Liver (tissue), 9 donors: ENCODE data around the gene CIZ1. TPM values are rescaled to one million over a fixed set of nuclear protein-coding genes. Genes with fewer than 3 reads are reported as not detected.
"Not testable (repeated sequence)": the region's sequence is repeated elsewhere in the genome, so short reads cannot be mapped to it uniquely, and the experiment has no call there.

Source experiments
- DNase-seq: peaks from one replicate; pipeline ENCODE4 v3.0.0-alpha.2; 2017; ENCODE audit warnings: low spot score
- H3K27ac ChIP-seq, 2 donors: one replicate each; pipeline ENCODE4 v1.7.0; 2013; ENCODE audit warnings: inconsistent platforms in 2 of 2, low read length in 2 of 2, control low read depth in 1 of 2, low read depth in 1 of 2, mild to moderate bottlenecking in 1 of 2
- H3K27me3 ChIP-seq, 4 donors: one replicate each; pipeline versions ENCODE4 v1.6.1 to v1.7.0; 2013; ENCODE audit warnings: low read length in 3 of 4, inconsistent platforms in 1 of 4, mild to moderate bottlenecking in 1 of 4, moderate library complexity in 1 of 4; ENCODE audit not compliant: control insufficient read depth in 4 of 4, insufficient read depth in 4 of 4
- H3K36me3 ChIP-seq, 4 donors: one replicate each; pipeline versions ENCODE4 v1.6.1 to v1.7.0; 2013; ENCODE audit warnings: low read length in 3 of 4, mild to moderate bottlenecking in 3 of 4, low read depth in 1 of 4, moderate library complexity in 1 of 4; ENCODE audit not compliant: control insufficient read depth in 4 of 4, insufficient read depth in 3 of 4
- H3K4me1 ChIP-seq, 4 donors: one replicate each; pipeline versions ENCODE4 v1.6.1 to v1.7.0; 2013; ENCODE audit warnings: low read length in 3 of 4, mild to moderate bottlenecking in 3 of 4, moderate library complexity in 1 of 4; ENCODE audit not compliant: control insufficient read depth in 4 of 4, insufficient read depth in 4 of 4
- H3K4me3 ChIP-seq, 3 donors: one replicate each; pipeline versions ENCODE4 v1.6.1 to v1.7.0; 2013; ENCODE audit warnings: low read length in 3 of 3, control low read depth in 1 of 3, low read depth in 1 of 3, mild to moderate bottlenecking in 1 of 3
- H3K9ac ChIP-seq, 2 donors: one replicate each; pipeline ENCODE4 v1.7.0; 2013; ENCODE audit warnings: low read length in 2 of 2, mild to moderate bottlenecking in 2 of 2, moderate library complexity in 2 of 2, control low read depth in 1 of 2, low read depth in 1 of 2
- H3K9me3 ChIP-seq, 4 donors: one replicate each; pipeline versions ENCODE4 v1.6.1 to v1.7.0; 2013; ENCODE audit warnings: low read length in 3 of 4; ENCODE audit not compliant: control insufficient read depth in 4 of 4
- ATF3 ChIP-seq: IDR thresholded peaks from 2 replicates; pipeline ENCODE4 v1.6.1; 2016; ENCODE audit warnings: antibody characterized with exemption
- CTCF ChIP-seq: fragments of 150-350 bp; IDR thresholded peaks from 2 replicates; pipeline ENCODE4 v1.5.1; 2017; ENCODE audit warnings: improper control_type of control experiment, low read depth, low read length; ENCODE audit not compliant: missing input control
- EGR1 ChIP-seq, 2 donors: IDR thresholded peaks; 2 replicates each; pipeline ENCODE4 v1.6.1; 2016 to 2018; ENCODE audit warnings: antibody characterized with exemption in 2 of 2, low read depth in 2 of 2
- FOXA1 ChIP-seq: IDR thresholded peaks from 2 replicates; pipeline ENCODE4 v1.6.1; 2016; ENCODE audit warnings: antibody characterized with exemption
- FOXA2 ChIP-seq: IDR thresholded peaks from 2 replicates; pipeline ENCODE4 v1.6.1; 2016; ENCODE audit warnings: antibody characterized with exemption
- GABPA ChIP-seq, 2 donors: IDR thresholded peaks in 1 of 2; conservative IDR thresholded peaks in 1 of 2; 2 replicates each; pipeline ENCODE4 v1.6.1; 2016; ENCODE audit warnings: antibody characterized with exemption in 2 of 2, mild to moderate bottlenecking in 1 of 2, moderate library complexity in 1 of 2
- HNF4A ChIP-seq, 2 donors: conservative IDR thresholded peaks; 2 replicates each; pipeline ENCODE4 v1.6.1; 2016; ENCODE audit warnings: antibody characterized with exemption in 2 of 2, mild to moderate bottlenecking in 2 of 2
- HNF4G ChIP-seq: IDR thresholded peaks from 2 replicates; pipeline ENCODE4 v1.6.1; 2016; ENCODE audit warnings: antibody characterized with exemption
- REST ChIP-seq: IDR thresholded peaks from 2 replicates; pipeline ENCODE4 v1.6.1; 2016; ENCODE audit warnings: antibody characterized with exemption, mild to moderate bottlenecking
- RXRA ChIP-seq, 2 donors: IDR thresholded peaks; 2 replicates each; pipeline ENCODE4 v1.6.1; 2017 to 2018; ENCODE audit warnings: antibody characterized with exemption in 2 of 2, mild to moderate bottlenecking in 1 of 2
- TAF1 ChIP-seq: conservative IDR thresholded peaks from 2 replicates; pipeline ENCODE4 v1.6.1; 2016; ENCODE audit warnings: antibody characterized with exemption, mild to moderate bottlenecking
- WGBS: extraction: QIAGEN DNeasy Blood & Tissue Kit; methylation state at CpG from one replicate; pipeline ENCODE4 v1.1.7; 2013; 5-methylcytosine and 5-hydroxymethylcytosine counted together
- polyA plus RNA-seq, 2 donors: library from polyadenylated mRNA; stranded (reverse) in 1 of 2; unstranded in 1 of 2; fragments of 200-250 nt in 1 of 2; fragments of >200 nt in 1 of 2; fragmentation: Nextera tagmentation in 1 of 2; extraction: Ambion mirVana in 1 of 2; gene quantifications; one replicate each; pipeline versions ENCODE4 v1.2.1 to v1.2.3, GENCODE V29; 2013 to 2015
- total RNA-seq, 2 donors: library from RNA; depleted of rRNA; stranded (reverse); fragments of >200 nt; gene quantifications; one replicate each; pipeline ENCODE4 v1.2.3, GENCODE V29; 2014
- donor health status: healthy.
- donor health status: healthy.
- donor health status: healthy.
- donor health status: healthy.
- donor health status: healthy.

Gene CIZ1
- total and polyA plus RNA-seq, 4 donors, result 12.5 to 15.5 (median 13.7) TPM

GRCh38 chr9:128182893-128183588 lies 8.3 kb downstream of the CIZ1 start:
- TF ChIP-seq FOXA1 (no peak), HNF4G (no peak), TAF1 (no peak), ATF3 (no peak), REST (no peak), EGR1 (IDR thresholded peaks at IDR 0.05; ENCODE audit: low read depth in 2 of 2) (no peak), GABPA (IDR thresholded peaks at IDR 0.05 in 1 of 2, conservative IDR thresholded peaks at IDR 0.05 in 1 of 2) (no peak), HNF4A (conservative IDR thresholded peaks at IDR 0.05) (no peak), RXRA (IDR thresholded peaks at IDR 0.05) (no peak), FOXA2 (no peak), CTCF (no peak)
- WGBS, result 94% methylated on average over 12 of the region's 12 CpGs
- Histone ChIP-seq H3K9me3 (no peaks in the 10 kb centered on the region), H3K36me3 (peaks cover 20 to 46% (median 25%) of the 10 kb centered on the region in 4 donors), H3K4me1 (no peaks in the 10 kb centered on the region), H3K27me3 (no peaks in the 10 kb centered on the region), H3K27ac (no peak overlapping the region), H3K9ac (no peak overlapping the region), H3K4me3 (no peak overlapping the region)
- DNase-seq, result no peak

- peaks cover 25 to 58% (median 32%) of the 10 kb centered on the region in 4 donors for H3K36me3 ChIP-seq
- DNase-seq, H3K9me3 ChIP-seq, H3K27ac ChIP-seq, H3K4me3 ChIP-seq, H3K27me3 ChIP-seq, H3K4me1 ChIP-seq, H3K9ac ChIP-seq: not testable (repeated sequence)
- peak; percentile 16 for TF ChIP-seq CTCF
- WGBS, result 73% methylated on average over 12 of the region's 12 CpGs
These were observed 9.9 kb downstream of the CIZ1 start for GRCh38 chr9:128181480-128181879.
